ENCODE data around the gene NTMT1. TPM values are rescaled to one million over a fixed set of nuclear protein-coding genes. Genes with fewer than 3 reads are reported as not detected.

The NTMT1 gene
- polyA plus RNA-seq, 3 donors: 16.0 to 43.9 (median 28.2) TPM

GRCh38 chr9:129674229-129674628 is 48.3 kb downstream of the NTMT1 start:
- H4K20me1 ChIP-seq (ENCODE audit: insufficient read depth, low read length): no peaks in the 10 kb centered on the region
- H3K9ac ChIP-seq (ENCODE audit: insufficient read depth, low read length, poor library complexity, severe bottlenecking): no peak overlapping the region
- H3K4me3 Mint-ChIP-seq: no peak overlapping the region
- H3K27ac ChIP-seq (ENCODE audit: low read depth in 1 of 2, low read length in 2 of 2): no peak overlapping the region
- no peaks in the 10 kb centered on the region for H3K4me1 ChIP-seq (ENCODE audit: control insufficient read depth in 1 of 2, insufficient read depth in 2 of 2, low read length in 2 of 2)
- no peaks in the 10 kb centered on the region for H3K9me3 ChIP-seq (replicated peaks in 1 of 2; ENCODE audit: control insufficient read depth in 1 of 2, insufficient read depth in 1 of 2, low read length in 2 of 2)
- no peaks in the 10 kb centered on the region for H3K4me1 Mint-ChIP-seq
- H3K27ac Mint-ChIP-seq: no peak overlapping the region
- peaks cover 0 to 1% of the 10 kb centered on the region in 2 donors for H3K27me3 ChIP-seq (ENCODE audit: control insufficient read depth in 2 of 2, insufficient read depth in 2 of 2, low read length in 2 of 2)
- no peaks in the 10 kb centered on the region for H3K36me3 Mint-ChIP-seq
- no peak for DNase-seq
- no peak overlapping the region for H3K4me3 ChIP-seq (replicated peaks in 1 of 3; ENCODE audit: low read depth in 2 of 3, low read length in 3 of 3)
- H3K9me3 Mint-ChIP-seq: peaks cover 0 to 3% (median 0%) of the 10 kb centered on the region in 7 donors
- H3K79me2 ChIP-seq (ENCODE audit: insufficient read depth, low read length): no peaks in the 10 kb centered on the region
- no peak overlapping the region for H3K4me2 ChIP-seq (replicated peaks; ENCODE audit: extremely low read depth, low read length, poor library complexity, severe bottlenecking)
- 92% methylated on average over 6 of the region's 7 CpGs for WGBS (ENCODE audit: insufficient coverage)
- intact Hi-C loops (cut with micrococcal nuclease): no loop called here
- no peak overlapping the region for H2AFZ ChIP-seq (ENCODE audit: insufficient read depth, low read depth, low read length, poor library complexity, severe bottlenecking)
- no peaks in the 10 kb centered on the region for H3K36me3 ChIP-seq (replicated peaks in 1 of 2; ENCODE audit: control insufficient read depth in 1 of 2, insufficient read depth in 2 of 2, low read length in 2 of 2)
- TF ChIP-seq CTCF (IDR thresholded peaks at IDR 0.05): no peak
- H3K27me3 Mint-ChIP-seq (ENCODE audit: low read depth in 3 of 3): peaks cover 9 to 30% (median 21%) of the 10 kb centered on the region in 3 donors

- no peaks in the 10 kb centered on the region for H3K36me3 Mint-ChIP-seq
These were observed 49.7 kb downstream of the NTMT1 start for GRCh38 chr9:129675620-129676019.

More at GRCh38 chr9:129675620-129676019, 49.7 kb downstream of the NTMT1 start:
- Histone ChIP-seq H3K9ac (ENCODE audit: insufficient read depth, low read length, poor library complexity, severe bottlenecking) (no peak overlapping the region), H3K4me3 (replicated peaks in 1 of 3; ENCODE audit: low read depth in 2 of 3, low read length in 3 of 3) (no peak overlapping the region), H4K20me1 (ENCODE audit: insufficient read depth, low read length) (no peaks in the 10 kb centered on the region), H3K27me3 (ENCODE audit: control insufficient read depth in 2 of 2, insufficient read depth in 2 of 2, low read length in 2 of 2) (no peaks in the 10 kb centered on the region), H3K4me2 (replicated peaks; ENCODE audit: extremely low read depth, low read length, poor library complexity, severe bottlenecking) (no peak overlapping the region), H2AFZ (ENCODE audit: insufficient read depth, low read depth, low read length, poor library complexity, severe bottlenecking) (no peak overlapping the region), H3K4me1 (ENCODE audit: control insufficient read depth in 1 of 2, insufficient read depth in 2 of 2, low read length in 2 of 2) (no peaks in the 10 kb centered on the region), H3K27ac (ENCODE audit: low read depth in 1 of 2, low read length in 2 of 2) (no peak overlapping the region), H3K79me2 (ENCODE audit: insufficient read depth, low read length) (no peaks in the 10 kb centered on the region), H3K36me3 (replicated peaks in 1 of 2; ENCODE audit: control insufficient read depth in 1 of 2, insufficient read depth in 2 of 2, low read length in 2 of 2) (no peaks in the 10 kb centered on the region), H3K9me3 (replicated peaks in 1 of 2; ENCODE audit: control insufficient read depth in 1 of 2, insufficient read depth in 1 of 2, low read length in 2 of 2) (no peaks in the 10 kb centered on the region)
- H3K4me1 Mint-ChIP-seq: no peaks in the 10 kb centered on the region
- H3K9me3 Mint-ChIP-seq: peaks cover 0 to 3% (median 0%) of the 10 kb centered on the region in 7 donors
- peaks cover 11 to 19% (median 17%) of the 10 kb centered on the region in 3 donors for H3K27me3 Mint-ChIP-seq (ENCODE audit: low read depth in 3 of 3)
- 90% methylated on average over 19 of the region's 27 CpGs for WGBS (ENCODE audit: insufficient coverage)
- no peak overlapping the region for H3K4me3 Mint-ChIP-seq
- TF ChIP-seq CTCF (IDR thresholded peaks at IDR 0.05): no peak
- H3K27ac Mint-ChIP-seq: no peak overlapping the region
- intact Hi-C loops (cut with micrococcal nuclease): no loop called here
- DNase-seq: no peak
